Measurements from ENCODE around the gene COL1A1.

COL1A1 gene

DNA sequence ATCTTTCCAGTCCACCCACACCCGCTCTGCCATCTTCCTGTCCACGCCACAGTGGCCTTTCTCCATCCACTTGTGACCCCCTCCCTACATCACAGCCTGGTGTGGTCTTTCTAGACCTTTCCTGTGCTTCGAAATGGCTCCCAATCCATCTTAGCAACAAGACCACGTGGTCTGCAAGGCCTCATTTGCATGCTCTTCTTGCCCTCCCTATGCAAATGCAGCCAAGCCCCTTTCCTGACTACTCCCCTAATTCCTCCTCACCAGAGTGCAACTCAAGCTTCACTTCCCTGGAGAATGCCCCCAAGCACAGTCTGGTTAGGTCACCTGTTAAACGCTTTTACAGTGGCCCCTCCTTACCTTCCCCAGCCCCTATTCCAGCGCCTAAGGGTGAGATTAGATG is 57.1 kb downstream of the COL1A1 start:
- no peak for DNase-seq (ENCODE audit: low read depth, low spot score)

GRCh38 chr17:50143461-50144176 is 57.8 kb downstream of the COL1A1 start:
- DNase-seq (ENCODE audit: low read depth, low spot score): no peak

GRCh38 chr17:50141745-50142110 is 59.7 kb downstream of the COL1A1 start:
- DNase-seq (ENCODE audit: low read depth, low spot score): no peak

DNA sequence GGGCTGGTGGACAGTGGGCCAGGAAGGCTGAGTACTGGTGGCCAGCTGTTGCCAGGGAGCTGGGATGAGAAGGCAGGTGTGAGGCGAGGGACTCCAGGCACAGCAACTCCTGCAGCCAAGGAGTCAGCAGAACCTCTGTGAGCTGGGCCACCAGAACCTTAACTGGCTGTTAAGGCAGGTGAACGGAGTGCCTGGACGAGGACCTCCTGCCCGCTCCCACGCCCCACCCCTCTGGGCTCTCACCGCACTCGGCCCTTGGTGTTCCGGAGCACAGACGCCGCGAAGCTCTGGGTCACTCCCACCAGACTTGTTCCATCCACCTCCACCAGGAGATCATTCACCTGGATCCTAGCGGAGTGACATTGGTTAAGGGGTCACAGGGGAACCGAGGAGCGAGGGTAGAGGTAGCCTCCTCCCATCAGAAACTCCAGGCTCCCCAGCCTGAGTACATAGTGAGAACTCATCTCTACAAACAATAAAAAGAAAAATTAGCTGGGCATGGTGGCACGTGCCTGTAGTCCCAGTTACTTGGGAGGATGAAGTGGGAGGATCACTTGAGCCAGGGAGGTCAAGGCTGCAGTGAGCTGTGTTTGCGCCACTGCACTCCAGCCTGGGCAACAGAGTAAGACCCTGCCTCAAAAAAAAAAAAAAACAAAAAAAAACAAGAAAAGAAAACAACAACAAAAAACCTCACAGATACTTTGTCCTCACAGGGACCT is 60.2 kb downstream of the COL1A1 start:
- DNase-seq (ENCODE audit: low read depth, low spot score): no peak

- no peak for DNase-seq (ENCODE audit: low read depth, low spot score)
These were observed 61.2 kb downstream of the COL1A1 start for GRCh38 chr17:50139950-50140885.

GRCh38 chr17:50139185-50139783 is 62.1 kb downstream of the COL1A1 start:
- DNase-seq (ENCODE audit: low read depth, low spot score): no peak

DNA sequence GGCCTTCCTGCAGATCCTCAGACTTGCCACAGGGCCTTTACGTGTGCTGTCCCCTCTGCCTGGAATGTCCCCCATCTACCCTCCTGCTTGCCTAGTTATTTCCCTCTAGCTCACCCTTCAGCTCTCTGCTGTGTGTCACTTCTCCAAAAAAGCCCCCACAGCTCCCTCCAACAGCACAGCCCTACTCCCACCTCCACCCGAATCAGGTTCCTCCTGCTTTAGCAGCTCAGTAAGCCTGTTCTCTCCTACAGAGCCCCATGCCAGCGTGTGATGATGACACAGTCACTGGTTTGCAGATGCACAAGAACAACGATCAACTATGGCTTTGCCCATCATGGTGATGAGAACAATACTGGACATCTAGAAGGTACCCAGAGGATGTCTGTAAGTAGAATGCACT is 64.4 kb downstream of the COL1A1 start:
- DNase-seq (ENCODE audit: low read depth, low spot score): no peak

DNA sequence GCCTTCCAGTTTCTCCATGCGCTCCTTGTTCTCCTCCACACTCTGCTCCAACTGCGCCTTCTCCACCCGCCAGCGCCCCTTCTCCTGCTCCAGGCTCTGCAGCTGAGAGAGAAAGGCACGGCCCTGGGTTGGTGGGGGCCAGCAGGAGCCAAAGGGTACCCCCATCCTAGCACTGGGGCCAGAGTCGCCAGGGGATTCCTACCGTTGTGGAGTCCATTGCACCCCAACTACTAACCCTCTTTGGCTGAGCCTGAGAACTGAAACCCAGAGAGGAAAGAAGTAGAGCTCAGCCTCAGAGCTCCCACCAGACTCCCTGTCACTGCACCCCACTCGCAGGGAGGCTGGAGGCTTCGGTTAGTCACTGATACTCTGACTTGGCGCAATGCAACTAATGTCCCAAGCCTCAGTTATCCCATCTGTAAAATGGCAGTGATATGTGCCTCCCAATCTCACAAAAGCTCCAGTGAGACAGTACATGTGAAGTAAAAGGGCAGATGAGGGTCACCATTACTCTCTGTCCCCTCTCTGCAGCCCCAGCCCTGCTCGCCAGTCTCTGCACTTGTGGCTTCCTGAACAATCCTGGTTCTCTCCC is 65.2 kb downstream of the COL1A1 start:
- no peak for DNase-seq (ENCODE audit: low read depth, low spot score)

DNA sequence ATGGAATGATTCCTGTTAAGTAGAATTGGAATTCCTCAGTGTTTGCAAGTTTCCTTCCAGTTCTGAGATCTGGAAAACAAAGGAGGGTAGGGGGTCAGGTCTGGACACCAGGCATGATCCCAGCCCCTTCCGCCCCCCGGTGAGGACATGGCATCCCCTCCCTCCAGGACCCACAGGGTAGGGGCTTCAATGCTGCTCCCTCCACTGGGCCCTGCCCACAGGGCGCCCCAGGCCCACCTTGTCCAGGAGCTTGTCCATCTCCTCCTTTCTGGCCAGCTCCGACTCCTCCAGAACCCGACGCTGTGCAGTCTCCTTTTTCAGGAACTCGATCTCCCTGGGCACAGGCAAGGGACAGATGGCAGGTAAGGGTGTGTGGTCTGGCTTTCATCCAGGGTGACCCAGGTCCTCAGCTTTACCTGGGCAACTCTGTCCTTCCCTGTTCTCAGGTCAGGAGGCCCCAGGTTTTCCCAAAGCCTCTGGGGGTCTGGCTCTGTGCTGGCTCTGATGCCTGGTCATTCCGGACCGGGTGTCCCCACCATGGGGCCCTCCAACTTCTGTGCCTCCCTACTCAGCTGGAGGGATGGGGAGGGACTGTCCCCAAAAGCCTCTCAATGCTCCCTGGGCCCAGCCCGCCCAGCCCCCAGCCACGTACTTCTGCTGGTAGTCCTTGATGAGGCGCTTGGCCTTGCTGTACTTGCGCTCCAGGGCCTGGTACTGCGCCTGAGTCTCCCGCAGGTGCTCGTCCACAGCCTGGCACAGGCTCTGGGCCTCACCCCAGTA is 65.9 kb downstream of the COL1A1 start:
- DNase-seq (ENCODE audit: low read depth, low spot score): no peak

DNA sequence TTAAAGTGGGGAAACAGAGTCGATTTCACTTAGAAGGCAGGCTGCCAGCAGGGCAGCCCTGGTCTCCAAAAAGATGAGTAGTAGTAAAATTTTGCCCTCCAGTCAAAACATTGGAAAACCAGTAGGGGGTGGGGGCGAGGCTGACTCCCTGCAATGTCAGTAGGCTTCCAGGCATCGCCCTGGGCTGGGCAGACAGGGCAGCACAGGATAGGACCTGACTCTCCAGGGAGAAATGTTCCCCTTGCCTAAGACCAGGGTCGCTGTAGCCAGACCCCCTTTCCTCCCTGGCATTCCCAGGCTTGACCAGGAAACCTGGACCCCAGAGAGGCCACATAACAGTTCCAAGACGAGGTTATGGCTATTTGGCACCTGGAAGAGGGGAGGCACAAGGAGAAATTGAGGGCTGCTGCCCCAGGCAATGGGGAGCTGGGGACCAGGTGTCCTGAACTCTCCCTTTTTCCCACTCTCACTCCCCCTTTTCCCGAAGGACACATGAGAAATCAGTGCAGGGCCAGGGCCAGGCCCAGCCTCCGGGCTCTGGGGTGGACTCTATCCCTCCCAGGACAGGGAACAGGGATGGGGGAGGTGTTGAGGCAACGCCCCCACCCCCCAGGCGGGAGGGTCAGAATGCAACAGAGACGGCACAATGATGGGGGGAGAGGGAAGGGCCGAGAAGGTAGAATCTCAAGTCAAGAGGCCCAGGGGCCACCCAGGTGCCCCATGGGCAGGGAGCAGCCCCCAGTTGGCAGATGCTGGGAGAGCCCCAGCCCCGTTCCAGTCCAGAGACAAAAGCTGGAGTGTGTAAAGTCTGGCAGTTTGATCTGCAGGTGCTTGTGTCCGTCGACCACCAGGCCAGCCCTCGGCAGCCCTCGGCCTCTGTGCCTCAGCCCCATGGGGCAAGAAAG is 67.0 kb downstream of the COL1A1 start:
- no peak for DNase-seq (ENCODE audit: low read depth, low spot score)

- DNase-seq (ENCODE audit: low read depth, low spot score): no peak
These were observed 67.7 kb downstream of the COL1A1 start for GRCh38 chr17:50133769-50134099.
